Measurements from ENCODE around the gene WBP1.

WBP1 gene

GRCh38 chr2:74488643-74489481 is 30.6 kb downstream of the WBP1 start:
- Histone ChIP-seq H3K4me3 (ENCODE audit: extremely low read depth, insufficient read depth, low read length, poor library complexity, severe bottlenecking) (no peak overlapping the region), H3K27ac (ENCODE audit: low read depth, low read length, severe bottlenecking) (no peak overlapping the region), H3K4me1 (ENCODE audit: control insufficient read depth, insufficient read depth, low read length, poor library complexity, severe bottlenecking) (no peaks in the 10 kb centered on the region), H3K9me3 (ENCODE audit: control insufficient read depth, low read length) (no peaks in the 10 kb centered on the region), H3K36me3 (ENCODE audit: control insufficient read depth, insufficient read depth, low read length) (peaks cover 59% of the 10 kb centered on the region)
- 83 to 92% methylated on average over 5 to 7 of the region's 9 CpGs for WGBS, 2 experiments (ENCODE audit: insufficient coverage in 2 of 2)

GRCh38 chr2:74489906-74490305 is 31.7 kb downstream of the WBP1 start:
- H3K4me1 ChIP-seq (ENCODE audit: control insufficient read depth, insufficient read depth, low read length, poor library complexity, severe bottlenecking): no peaks in the 10 kb centered on the region
- no peak overlapping the region for H3K4me3 ChIP-seq (ENCODE audit: extremely low read depth, insufficient read depth, low read length, poor library complexity, severe bottlenecking)
- no peaks in the 10 kb centered on the region for H3K9me3 ChIP-seq (ENCODE audit: control insufficient read depth, low read length)
- H3K36me3 ChIP-seq (ENCODE audit: control insufficient read depth, insufficient read depth, low read length): peaks cover 67% of the 10 kb centered on the region
- 97 to 100% methylated on average over 6 of the region's 9 CpGs for WGBS, 2 experiments (ENCODE audit: insufficient coverage in 2 of 2)
- H3K27ac ChIP-seq (ENCODE audit: low read depth, low read length, severe bottlenecking): no peak overlapping the region

GRCh38 chr2:74491648-74492544 is 33.7 kb downstream of the WBP1 start:
- H3K4me1 ChIP-seq (ENCODE audit: control insufficient read depth, insufficient read depth, low read length, poor library complexity, severe bottlenecking): no peaks in the 10 kb centered on the region
- H3K4me3 ChIP-seq (ENCODE audit: extremely low read depth, insufficient read depth, low read length, poor library complexity, severe bottlenecking): no peak overlapping the region
- H3K9me3 ChIP-seq (ENCODE audit: control insufficient read depth, low read length): no peaks in the 10 kb centered on the region
- WGBS, 2 experiments (ENCODE audit: insufficient coverage in 2 of 2): 97 to 99% methylated on average over 8 to 10 of the region's 12 CpGs
- no peak overlapping the region for H3K27ac ChIP-seq (ENCODE audit: low read depth, low read length, severe bottlenecking)
- peaks cover 59% of the 10 kb centered on the region for H3K36me3 ChIP-seq (ENCODE audit: control insufficient read depth, insufficient read depth, low read length)

DNA sequence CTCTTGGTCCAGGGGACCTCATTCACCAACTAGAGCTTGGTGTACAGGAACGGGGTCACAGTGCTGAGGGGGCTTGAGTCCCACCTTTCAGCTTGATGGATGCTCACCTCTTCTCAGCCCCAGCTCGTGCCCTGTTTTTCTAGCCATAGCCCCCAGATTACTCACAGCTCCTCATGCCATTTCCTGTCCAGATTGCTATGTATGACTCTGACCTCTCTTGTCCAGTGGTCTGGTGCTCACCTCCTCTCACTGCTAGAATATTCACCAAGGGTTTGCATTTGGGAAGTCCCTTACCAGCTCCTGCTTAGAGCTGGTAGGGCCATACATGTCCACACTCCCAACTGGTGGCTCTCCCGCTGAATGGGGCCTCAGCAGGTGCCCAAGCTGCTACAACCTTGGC is 35.3 kb downstream of the WBP1 start:
- 92 to 98% methylated on average over 3 of the region's 3 CpGs for WGBS, 2 experiments (ENCODE audit: insufficient coverage in 2 of 2)
- H3K27ac ChIP-seq (ENCODE audit: low read depth, low read length, severe bottlenecking): no peak overlapping the region
- H3K9me3 ChIP-seq (ENCODE audit: control insufficient read depth, low read length): no peaks in the 10 kb centered on the region
- peaks cover 47% of the 10 kb centered on the region for H3K36me3 ChIP-seq (ENCODE audit: control insufficient read depth, insufficient read depth, low read length)
- H3K4me3 ChIP-seq (ENCODE audit: extremely low read depth, insufficient read depth, low read length, poor library complexity, severe bottlenecking): no peak overlapping the region
- H3K4me1 ChIP-seq (ENCODE audit: control insufficient read depth, insufficient read depth, low read length, poor library complexity, severe bottlenecking): peaks cover 6% of the 10 kb centered on the region

- H3K27ac ChIP-seq (ENCODE audit: low read depth, low read length, severe bottlenecking): no peak overlapping the region
- H3K36me3 ChIP-seq (ENCODE audit: control insufficient read depth, insufficient read depth, low read length): peaks cover 42% of the 10 kb centered on the region
- peaks cover 13% of the 10 kb centered on the region for H3K4me1 ChIP-seq (ENCODE audit: control insufficient read depth, insufficient read depth, low read length, poor library complexity, severe bottlenecking)
- no peak overlapping the region for H3K4me3 ChIP-seq (ENCODE audit: extremely low read depth, insufficient read depth, low read length, poor library complexity, severe bottlenecking)
- 100% methylated on average over 1 of the region's 1 CpG; no CpG with 5 or more reads in 1 of the 2 experiments for WGBS, 2 experiments (ENCODE audit: insufficient coverage in 2 of 2)
- no peaks in the 10 kb centered on the region for H3K9me3 ChIP-seq (ENCODE audit: control insufficient read depth, low read length)
Observed at GRCh38 chr2:74495440-74495839, 37.2 kb downstream of the WBP1 start.

- H3K27ac ChIP-seq (ENCODE audit: low read depth, low read length, severe bottlenecking): no peak overlapping the region
- H3K4me3 ChIP-seq (ENCODE audit: extremely low read depth, insufficient read depth, low read length, poor library complexity, severe bottlenecking): peak overlapping the region; percentile 39
- no peaks in the 10 kb centered on the region for H3K9me3 ChIP-seq (ENCODE audit: control insufficient read depth, low read length)
- H3K4me1 ChIP-seq (ENCODE audit: control insufficient read depth, insufficient read depth, low read length, poor library complexity, severe bottlenecking): peaks cover 17% of the 10 kb centered on the region
- WGBS, 2 experiments (ENCODE audit: insufficient coverage in 2 of 2): 82 to 93% methylated on average over 10 to 19 of the region's 19 CpGs
- peaks cover 24% of the 10 kb centered on the region for H3K36me3 ChIP-seq (ENCODE audit: control insufficient read depth, insufficient read depth, low read length)
Observed at GRCh38 chr2:74496997-74497776, 38.9 kb downstream of the WBP1 start.

DNA sequence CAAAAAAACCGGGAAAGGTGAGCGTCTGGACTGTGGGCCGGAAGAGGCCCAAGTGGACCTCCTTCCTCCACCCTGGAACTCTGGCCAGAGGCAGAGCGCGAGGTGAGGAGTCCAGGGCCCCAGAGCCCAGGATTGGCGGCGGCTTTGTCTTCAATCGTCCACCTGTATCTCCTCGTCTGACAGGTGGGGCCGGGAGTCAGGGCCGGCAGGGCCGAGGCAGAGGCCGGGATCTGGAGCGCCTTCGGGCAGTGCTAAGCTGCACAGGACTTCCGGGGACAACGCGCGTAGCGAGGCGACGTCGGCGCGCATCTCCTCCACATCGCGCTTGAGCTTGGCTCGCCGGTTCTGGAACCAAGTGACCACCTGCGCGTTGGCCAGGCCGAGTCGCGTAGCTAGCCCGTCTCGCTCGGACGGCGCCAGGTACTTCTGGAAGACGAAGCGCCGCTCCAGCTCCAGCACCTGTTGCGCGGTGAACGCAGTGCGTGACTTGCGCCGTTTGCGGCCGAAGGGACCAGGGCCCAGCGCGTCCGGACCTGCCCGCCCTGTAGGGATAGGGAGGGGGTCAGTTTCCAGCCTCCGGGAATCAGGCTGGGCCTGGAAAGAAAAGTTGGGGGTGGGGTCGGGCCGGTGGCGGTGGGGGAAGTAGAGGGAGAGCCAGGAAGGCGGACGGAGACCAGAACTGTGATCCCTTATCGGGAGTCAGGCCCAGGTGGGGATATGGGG is 39.7 kb downstream of the WBP1 start:
- 5% methylated on average over 47 to 54 of the region's 61 CpGs for WGBS, 2 experiments (ENCODE audit: insufficient coverage in 2 of 2)
- Histone ChIP-seq H3K9me3 (ENCODE audit: control insufficient read depth, low read length) (no peaks in the 10 kb centered on the region), H3K27ac (ENCODE audit: low read depth, low read length, severe bottlenecking) (no peak overlapping the region), H3K36me3 (ENCODE audit: control insufficient read depth, insufficient read depth, low read length) (peaks cover 17% of the 10 kb centered on the region), H3K4me3 (ENCODE audit: extremely low read depth, insufficient read depth, low read length, poor library complexity, severe bottlenecking) (peak overlapping the region; percentile 39), H3K4me1 (ENCODE audit: control insufficient read depth, insufficient read depth, low read length, poor library complexity, severe bottlenecking) (peaks cover 17% of the 10 kb centered on the region)

GRCh38 chr2:74498500-74499266 is 40.4 kb downstream of the WBP1 start:
- 2 to 3% methylated on average over 29 to 34 of the region's 41 CpGs for WGBS, 2 experiments (ENCODE audit: insufficient coverage in 2 of 2)
- Histone ChIP-seq H3K27ac (ENCODE audit: low read depth, low read length, severe bottlenecking) (no peak overlapping the region), H3K4me1 (ENCODE audit: control insufficient read depth, insufficient read depth, low read length, poor library complexity, severe bottlenecking) (peaks cover 18% of the 10 kb centered on the region), H3K4me3 (ENCODE audit: extremely low read depth, insufficient read depth, low read length, poor library complexity, severe bottlenecking) (peak overlapping the region; percentile 39), H3K9me3 (ENCODE audit: control insufficient read depth, low read length) (no peaks in the 10 kb centered on the region), H3K36me3 (ENCODE audit: control insufficient read depth, insufficient read depth, low read length) (peaks cover 14% of the 10 kb centered on the region)

DNA sequence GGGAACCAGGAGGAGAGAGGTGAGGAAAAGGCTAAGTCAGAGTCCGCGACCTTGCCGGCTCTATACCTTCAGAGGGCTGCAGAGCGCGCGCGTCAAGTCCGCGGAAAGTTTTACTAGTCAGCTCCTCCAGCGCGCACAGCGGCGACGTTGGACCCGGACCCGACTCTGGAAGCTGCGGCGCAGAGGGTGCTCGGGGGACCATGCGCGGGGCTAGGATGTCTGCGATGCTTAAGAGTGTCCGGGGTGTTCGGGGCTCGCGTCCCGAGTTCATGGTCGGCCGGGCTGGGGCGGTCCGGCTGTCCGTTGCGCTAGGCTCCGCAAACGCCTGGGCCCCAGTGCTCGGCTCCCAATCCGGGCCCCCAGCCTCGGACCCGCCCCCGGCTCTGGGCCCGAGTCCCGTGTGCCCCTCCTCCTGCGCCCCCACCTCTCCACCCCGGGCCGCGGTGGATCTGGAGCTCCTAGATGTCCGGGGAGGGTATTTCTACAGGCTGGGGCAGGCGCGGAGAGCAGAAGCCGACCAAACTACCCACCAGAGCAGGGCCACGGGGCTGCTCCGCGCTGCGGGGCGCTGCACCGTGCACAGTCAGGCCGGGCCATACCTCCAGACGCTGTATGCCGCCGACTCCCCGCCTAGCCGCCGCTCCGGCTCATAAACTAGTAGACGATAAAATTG is 41.2 kb downstream of the WBP1 start, which contains the start of gene LBX2:
Gene LBX2 (minus strand): TSS at position 337 of the 673 bp plus-strand sequence. CDS start 66 bp downstream, at position 271.
- no peaks in the 10 kb centered on the region for H3K9me3 ChIP-seq (ENCODE audit: control insufficient read depth, low read length)
- 2 to 3% methylated on average over 51 to 58 of the region's 65 CpGs for WGBS, 2 experiments (ENCODE audit: insufficient coverage in 2 of 2)
- H3K36me3 ChIP-seq (ENCODE audit: control insufficient read depth, insufficient read depth, low read length): peaks cover 9% of the 10 kb centered on the region
- H3K27ac ChIP-seq (ENCODE audit: low read depth, low read length, severe bottlenecking): no peak within 1 kb of the TSS
- H3K4me1 ChIP-seq (ENCODE audit: control insufficient read depth, insufficient read depth, low read length, poor library complexity, severe bottlenecking): peaks cover 21% of the 10 kb centered on the region
- H3K4me3 ChIP-seq (ENCODE audit: extremely low read depth, insufficient read depth, low read length, poor library complexity, severe bottlenecking): peak within 1 kb of the TSS; percentile 39

Measured in mesodermal cell (in vitro differentiated cells).